ENCODE measurements around the gene TMEM116.

The TMEM116 gene

GRCh38 chr12:111936869-111937268 is 76.1 kb downstream of the TMEM116 start:
- no peak for DNase-seq
- in situ Hi-C loops (cut with HindIII; ENCODE audit: low pct_ligation_motif_present, low pct_unique_long_range_greater_than_20kb, low sequenced_read_pairs), result no loop called here

- in situ Hi-C loops (cut with HindIII; ENCODE audit: low pct_ligation_motif_present, low pct_unique_long_range_greater_than_20kb, low sequenced_read_pairs), result no loop called here
- no peak for DNase-seq
Measured at GRCh38 chr12:111932241-111932640, 80.7 kb downstream of the TMEM116 start.

GRCh38 chr12:111927346-111927745 is 85.6 kb downstream of the TMEM116 start:
- in situ Hi-C loops (cut with HindIII; ENCODE audit: low pct_ligation_motif_present, low pct_unique_long_range_greater_than_20kb, low sequenced_read_pairs), result no loop called here
- DNase-seq, result no peak

GRCh38 chr12:111926631-111927030 is 86.3 kb downstream of the TMEM116 start:
- DNase-seq, result no peak
- in situ Hi-C loops (cut with HindIII; ENCODE audit: low pct_ligation_motif_present, low pct_unique_long_range_greater_than_20kb, low sequenced_read_pairs), result no loop called here

- DNase-seq, result no peak
- in situ Hi-C loops (cut with HindIII; ENCODE audit: low pct_ligation_motif_present, low pct_unique_long_range_greater_than_20kb, low sequenced_read_pairs), result no loop called here
Measured at GRCh38 chr12:111925171-111925570, 87.8 kb downstream of the TMEM116 start.

GRCh38 chr12:111907740-111908139 is 105.2 kb downstream of the TMEM116 start:
- DNase-seq, result no peak
- in situ Hi-C loops (cut with HindIII; ENCODE audit: low pct_ligation_motif_present, low pct_unique_long_range_greater_than_20kb, low sequenced_read_pairs), result no loop called here

GRCh38 chr12:111905502-111905901 is 107.5 kb downstream of the TMEM116 start:
- no peak for DNase-seq
- in situ Hi-C loops (cut with HindIII; ENCODE audit: low pct_ligation_motif_present, low pct_unique_long_range_greater_than_20kb, low sequenced_read_pairs), result no loop called here

GRCh38 chr12:111904446-111904975 is 108.5 kb downstream of the TMEM116 start:
- no peak for DNase-seq
- in situ Hi-C loops (cut with HindIII; ENCODE audit: low pct_ligation_motif_present, low pct_unique_long_range_greater_than_20kb, low sequenced_read_pairs), result no loop called here

- in situ Hi-C loops (cut with HindIII; ENCODE audit: low pct_ligation_motif_present, low pct_unique_long_range_greater_than_20kb, low sequenced_read_pairs), result no loop called here
- no peak for DNase-seq
Measured at GRCh38 chr12:111901182-111901581, 111.8 kb downstream of the TMEM116 start.

GRCh38 chr12:111894556-111894955 is 118.4 kb downstream of the TMEM116 start:
- in situ Hi-C loops (cut with HindIII; ENCODE audit: low pct_ligation_motif_present, low pct_unique_long_range_greater_than_20kb, low sequenced_read_pairs), result no loop called here
- no peak for DNase-seq

- in situ Hi-C loops (cut with HindIII; ENCODE audit: low pct_ligation_motif_present, low pct_unique_long_range_greater_than_20kb, low sequenced_read_pairs), result no loop called here
- no peak for DNase-seq
Measured at GRCh38 chr12:111893287-111893686, 119.7 kb downstream of the TMEM116 start.

- no peak for DNase-seq
- in situ Hi-C loops (cut with HindIII; ENCODE audit: low pct_ligation_motif_present, low pct_unique_long_range_greater_than_20kb, low sequenced_read_pairs), result no loop called here
Measured at GRCh38 chr12:111887926-111888745, 124.8 kb downstream of the TMEM116 start.

- in situ Hi-C loops (cut with HindIII; ENCODE audit: low pct_ligation_motif_present, low pct_unique_long_range_greater_than_20kb, low sequenced_read_pairs), result no loop called here
- no peak for DNase-seq
Measured at GRCh38 chr12:111886662-111887545, 126.1 kb downstream of the TMEM116 start.

- no peak for DNase-seq
- in situ Hi-C loops (cut with HindIII; ENCODE audit: low pct_ligation_motif_present, low pct_unique_long_range_greater_than_20kb, low sequenced_read_pairs), result no loop called here
Measured at GRCh38 chr12:111881716-111882115, 131.2 kb downstream of the TMEM116 start.

Measured in ACHN (cell line).